SU-DHL-6 (cell line): ENCODE measurements around the gene SNX2.

Experiments used
- H2AFZ ChIP-seq: fragments of 200-600 bp; sonication (generic); 2 replicates; pipeline ENCODE4 v1.6.1; 2014; ENCODE audit warnings: low read depth, mild to moderate bottlenecking, moderate library complexity, mixed read lengths, antibody characterized with exemption, low read length; ENCODE audit not compliant: severe bottlenecking
- H3F3A ChIP-seq: fragments of 200-600 bp; shearing (Covaris generic); 2 replicates; pipeline ENCODE4 v1.6.0; 2016; ENCODE audit warnings: antibody characterized with exemption, mild to moderate bottlenecking; ENCODE audit not compliant: insufficient read depth
- H3K27ac ChIP-seq: fragments of 200-600 bp; sonication (generic); 2 replicates; pipeline ENCODE4 v1.5.1; 2016; ENCODE audit warnings: low read depth, mild to moderate bottlenecking, low read length, moderate library complexity, mixed read lengths
- H3K27me3 ChIP-seq: fragments of 200-600 bp; sonication (generic), shearing (Covaris generic); 2 replicates; pipeline ENCODE4 v1.6.0; 2014; ENCODE audit warnings: mild to moderate bottlenecking, low read length
- H3K36me3 ChIP-seq: fragments of 200-600 bp; sonication (generic); 2 replicates; pipeline ENCODE4 v1.6.1; 2014; ENCODE audit warnings: mild to moderate bottlenecking, low read length, mixed read lengths
- H3K4me2 ChIP-seq: fragments of 300-600, 200-600 bp; shearing (Covaris generic), sonication (generic); 2 replicates; pipeline ENCODE4 v1.6.0; 2014; ENCODE audit warnings: low read length, low read depth, mild to moderate bottlenecking; ENCODE audit not compliant: poor library complexity, severe bottlenecking
- H3K4me3 ChIP-seq: fragments of 200-600 bp; sonication (generic); 2 replicates; pipeline ENCODE4 v1.5.1; 2014; ENCODE audit warnings: antibody characterized with exemption, low read length, mild to moderate bottlenecking, mixed read lengths; ENCODE audit not compliant: insufficient read depth, poor library complexity, severe bottlenecking
- H3K79me2 ChIP-seq: fragments of 200-600 bp; sonication (generic); 2 replicates; pipeline ENCODE4 v1.6.1; 2014; ENCODE audit warnings: mild to moderate bottlenecking, low read length, moderate library complexity; ENCODE audit not compliant: insufficient read depth
- H3K9ac ChIP-seq: fragments of 200-600 bp; sonication (generic); 2 replicates; pipeline ENCODE4 v1.7.0; 2014; ENCODE audit warnings: mild to moderate bottlenecking, low read length
- H3K9me2 ChIP-seq: fragments of 200-600 bp; sonication (generic); replicated peaks from 2 replicates; pipeline ENCODE4 v1.6.1; 2014; ENCODE audit warnings: low read length; ENCODE audit not compliant: insufficient read depth
- H3K9me3 ChIP-seq: fragments of 200-600 bp; sonication (generic); 2 replicates; pipeline ENCODE4 v1.6.1; 2014; ENCODE audit warnings: low read length, mixed read lengths; ENCODE audit not compliant: insufficient read depth
- H4K20me1 ChIP-seq: fragments of 200-600 bp; sonication (generic); 2 replicates; pipeline ENCODE4 v1.6.1; 2014; ENCODE audit warnings: low read depth, mild to moderate bottlenecking, antibody characterized with exemption, low read length, moderate library complexity, mixed read lengths
- EZH2phosphoT487 ChIP-seq: fragments of 200-600 bp; sonication (generic), shearing (Covaris generic); conservative IDR thresholded peaks from 2 replicates; pipeline ENCODE4 v1.6.1; 2018; ENCODE audit warnings: mild to moderate bottlenecking, antibody characterized with exemption, low read length, moderate library complexity, mixed read lengths
- TF ChIP-seq, protein P1 (sequence below): fragments of 200-600 bp; sonication (generic); IDR thresholded peaks from one replicate; pipeline ENCODE4 v1.5.1; 2017; ENCODE audit warnings: antibody characterized with exemption, mild to moderate bottlenecking, low read length, moderate library complexity; ENCODE audit not compliant: insufficient read depth, poor library complexity, severe bottlenecking

SNX2 gene

DNA sequence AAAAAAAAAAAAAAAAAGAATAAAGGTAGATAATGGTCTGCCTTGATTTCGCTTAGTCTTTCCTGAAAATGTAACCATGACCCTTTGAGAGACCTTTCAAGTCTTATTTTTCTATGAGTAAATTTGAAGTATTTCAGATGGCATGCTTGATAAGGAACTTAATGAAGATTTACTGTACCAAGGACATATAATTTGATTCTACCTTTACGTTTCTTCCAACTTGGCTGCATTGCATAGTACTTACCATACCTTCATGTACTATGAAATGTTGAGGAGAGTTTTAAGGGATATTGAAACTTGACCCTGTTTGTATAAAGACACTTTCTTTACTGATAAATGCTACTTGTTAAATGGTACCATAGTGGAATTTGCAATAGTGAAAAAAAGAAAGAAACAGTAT, 35.5 kb downstream of the SNX2 start:
- Histone ChIP-seq H4K20me1 (no peaks in the 10 kb centered on the region), H3K36me3 (peaks cover 8% of the 10 kb centered on the region; the same call in 1 of the 2 replicates), H2AFZ (no peak overlapping the region)

DNA sequence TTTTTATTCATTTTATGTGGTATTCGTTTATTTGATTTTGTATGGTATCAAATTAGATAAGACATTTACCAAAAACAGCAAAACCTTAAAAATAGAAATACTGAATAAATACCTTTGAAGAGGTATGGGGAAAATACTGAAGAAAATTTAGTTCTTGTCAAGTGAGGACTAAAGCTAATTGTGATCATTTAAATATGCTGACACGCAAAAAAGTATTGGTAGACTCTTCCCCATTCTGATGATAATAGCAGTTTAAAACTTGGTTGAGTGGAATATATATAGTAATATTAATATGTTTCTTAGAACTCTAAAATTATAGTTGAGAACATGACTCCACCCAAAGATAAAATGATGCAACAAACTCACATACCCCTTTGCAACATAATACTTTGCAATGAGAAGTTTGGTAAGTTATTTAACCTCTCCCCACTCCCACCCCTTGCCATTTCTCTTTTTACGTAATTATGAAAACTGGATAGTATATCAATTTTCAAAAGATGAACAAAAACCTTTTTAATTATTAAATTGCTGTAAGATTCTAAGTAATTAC, 40.4 kb downstream of the SNX2 start:
- no peaks in the 10 kb centered on the region for H3K9me3 ChIP-seq
- peaks cover 11% of the 10 kb centered on the region; the same call in 1 of the 2 replicates for H3K36me3 ChIP-seq
- no peak overlapping the region for H3K9ac ChIP-seq
- H3K9me2 ChIP-seq, result no peaks in the 10 kb centered on the region
- H4K20me1 ChIP-seq, result no peaks in the 10 kb centered on the region; the same call in 1 of the 2 replicates
- H3K4me2 ChIP-seq, result no peak overlapping the region
- H3K4me3 ChIP-seq, result no peak overlapping the region
- 0 out of 2 replicates have a peak, but pooled peaks cover 6% of the 10 kb centered on the region for H3F3A ChIP-seq
- no peaks in the 10 kb centered on the region for H3K79me2 ChIP-seq
- TF ChIP-seq, protein P1, sequence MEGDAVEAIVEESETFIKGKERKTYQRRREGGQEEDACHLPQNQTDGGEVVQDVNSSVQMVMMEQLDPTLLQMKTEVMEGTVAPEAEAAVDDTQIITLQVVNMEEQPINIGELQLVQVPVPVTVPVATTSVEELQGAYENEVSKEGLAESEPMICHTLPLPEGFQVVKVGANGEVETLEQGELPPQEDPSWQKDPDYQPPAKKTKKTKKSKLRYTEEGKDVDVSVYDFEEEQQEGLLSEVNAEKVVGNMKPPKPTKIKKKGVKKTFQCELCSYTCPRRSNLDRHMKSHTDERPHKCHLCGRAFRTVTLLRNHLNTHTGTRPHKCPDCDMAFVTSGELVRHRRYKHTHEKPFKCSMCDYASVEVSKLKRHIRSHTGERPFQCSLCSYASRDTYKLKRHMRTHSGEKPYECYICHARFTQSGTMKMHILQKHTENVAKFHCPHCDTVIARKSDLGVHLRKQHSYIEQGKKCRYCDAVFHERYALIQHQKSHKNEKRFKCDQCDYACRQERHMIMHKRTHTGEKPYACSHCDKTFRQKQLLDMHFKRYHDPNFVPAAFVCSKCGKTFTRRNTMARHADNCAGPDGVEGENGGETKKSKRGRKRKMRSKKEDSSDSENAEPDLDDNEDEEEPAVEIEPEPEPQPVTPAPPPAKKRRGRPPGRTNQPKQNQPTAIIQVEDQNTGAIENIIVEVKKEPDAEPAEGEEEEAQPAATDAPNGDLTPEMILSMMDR, result no peak
- no peak for TF ChIP-seq EZH2phosphoT487
- no peak overlapping the region for H3K27ac ChIP-seq
- H2AFZ ChIP-seq, result no peak overlapping the region
- H3K27me3 ChIP-seq, result no peaks in the 10 kb centered on the region

More for the DNA sequence above, 35.5 kb downstream of the SNX2 start:
- no peaks in the 10 kb centered on the region for H3K9me3 ChIP-seq
- H3K4me3 ChIP-seq, result no peak overlapping the region
- H3K9ac ChIP-seq, result no peak overlapping the region
- 0 out of 2 replicates have a peak, but pooled peaks cover 6% of the 10 kb centered on the region for H3F3A ChIP-seq
- H3K27me3 ChIP-seq, result no peaks in the 10 kb centered on the region
- TF ChIP-seq, protein P1, result no peak
- no peak for TF ChIP-seq EZH2phosphoT487
- no peaks in the 10 kb centered on the region for H3K79me2 ChIP-seq
- H3K9me2 ChIP-seq, result no peaks in the 10 kb centered on the region
- no peak overlapping the region for H3K27ac ChIP-seq
- no peak overlapping the region for H3K4me2 ChIP-seq

DNA sequence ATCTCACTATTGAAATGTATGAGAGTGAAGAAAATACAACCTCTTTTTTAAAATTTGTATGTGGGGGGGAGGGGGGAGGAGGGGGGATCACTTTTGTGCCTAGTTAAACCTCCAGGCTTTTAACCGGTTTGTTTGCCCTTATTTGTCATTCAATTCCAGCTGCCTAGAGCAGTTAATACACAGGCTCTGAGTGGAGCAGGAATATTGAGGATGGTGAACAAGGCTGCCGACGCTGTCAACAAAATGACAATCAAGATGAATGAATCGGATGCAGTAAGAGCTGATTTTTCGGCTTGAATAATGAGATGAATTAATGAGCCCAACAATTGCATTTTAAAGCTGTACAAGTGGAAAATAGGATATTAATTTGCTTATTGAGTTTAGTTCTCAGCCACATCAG, 41.9 kb downstream of the SNX2 start:
- Histone ChIP-seq H3K36me3 (peaks cover 11% of the 10 kb centered on the region; the same call in 1 of the 2 replicates), H4K20me1 (no peaks in the 10 kb centered on the region; the same call in 1 of the 2 replicates), H3K27me3 (no peaks in the 10 kb centered on the region), H2AFZ (no peak overlapping the region), H3F3A (0 out of 2 replicates have a peak, but pooled peaks cover 6% of the 10 kb centered on the region), H3K4me3 (no peak overlapping the region), H3K27ac (no peak overlapping the region), H3K79me2 (no peaks in the 10 kb centered on the region), H3K9me3 (no peaks in the 10 kb centered on the region), H3K9me2 (no peaks in the 10 kb centered on the region), H3K4me2 (no peak overlapping the region), H3K9ac (no peak overlapping the region)
- no peak for TF ChIP-seq EZH2phosphoT487
- TF ChIP-seq, protein P1, result no peak
